HL-60/S4 (cell line): Measurements from ENCODE around the gene ARHGEF10L.

Source experiments
- in situ Hi-C: fragments of 300-500 bp; cut with MboI; formaldehyde crosslinking; loops from 2 replicates; pipeline ENCODE4 v1.14.3; 2022; ENCODE audit warnings: low sequenced_read_pairs

Gene ARHGEF10L

DNA sequence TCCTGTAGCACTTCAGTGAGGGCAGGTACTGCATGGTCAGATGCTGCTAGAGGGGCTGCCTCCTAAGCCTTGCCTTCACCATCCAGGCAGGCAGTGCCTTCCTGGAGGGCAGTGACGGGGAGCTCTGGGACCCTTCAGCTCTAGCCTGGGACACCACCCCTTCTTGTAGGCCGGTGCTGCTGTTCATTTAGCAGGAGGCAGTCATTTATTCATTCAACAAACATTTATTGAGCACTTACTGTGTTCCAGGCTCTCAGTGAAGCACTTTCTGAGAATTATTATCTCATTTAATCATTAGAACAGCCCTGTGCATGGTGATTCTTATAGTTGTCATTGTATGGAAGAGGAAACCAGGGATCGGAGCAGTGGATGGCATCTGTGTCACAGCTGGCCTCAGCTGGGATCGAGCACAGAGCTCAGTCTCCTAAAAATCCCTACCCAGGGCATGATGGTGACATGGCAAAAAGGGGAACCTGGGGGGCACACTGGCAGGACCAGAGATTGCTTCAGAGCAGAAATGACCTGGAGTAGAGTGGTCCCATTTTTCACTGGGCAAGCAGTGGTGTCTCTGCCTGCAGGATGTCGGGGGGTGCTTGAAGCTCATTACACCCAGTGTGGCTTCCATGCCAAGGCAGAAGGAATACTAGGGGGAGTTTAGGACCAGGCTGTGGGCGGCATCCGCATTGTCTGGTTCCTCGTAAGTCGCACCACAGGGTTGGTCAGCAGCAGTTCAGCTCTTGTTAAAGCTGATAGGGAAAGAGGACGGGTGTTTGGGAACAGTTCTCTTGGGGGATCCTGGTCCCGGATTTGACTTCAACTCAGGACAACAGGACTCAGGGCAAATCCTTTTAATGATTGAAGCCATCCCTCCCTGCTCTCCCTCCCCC is 28.8 kb downstream of the ARHGEF10L start:
- in situ Hi-C loops, result no loop called here

DNA sequence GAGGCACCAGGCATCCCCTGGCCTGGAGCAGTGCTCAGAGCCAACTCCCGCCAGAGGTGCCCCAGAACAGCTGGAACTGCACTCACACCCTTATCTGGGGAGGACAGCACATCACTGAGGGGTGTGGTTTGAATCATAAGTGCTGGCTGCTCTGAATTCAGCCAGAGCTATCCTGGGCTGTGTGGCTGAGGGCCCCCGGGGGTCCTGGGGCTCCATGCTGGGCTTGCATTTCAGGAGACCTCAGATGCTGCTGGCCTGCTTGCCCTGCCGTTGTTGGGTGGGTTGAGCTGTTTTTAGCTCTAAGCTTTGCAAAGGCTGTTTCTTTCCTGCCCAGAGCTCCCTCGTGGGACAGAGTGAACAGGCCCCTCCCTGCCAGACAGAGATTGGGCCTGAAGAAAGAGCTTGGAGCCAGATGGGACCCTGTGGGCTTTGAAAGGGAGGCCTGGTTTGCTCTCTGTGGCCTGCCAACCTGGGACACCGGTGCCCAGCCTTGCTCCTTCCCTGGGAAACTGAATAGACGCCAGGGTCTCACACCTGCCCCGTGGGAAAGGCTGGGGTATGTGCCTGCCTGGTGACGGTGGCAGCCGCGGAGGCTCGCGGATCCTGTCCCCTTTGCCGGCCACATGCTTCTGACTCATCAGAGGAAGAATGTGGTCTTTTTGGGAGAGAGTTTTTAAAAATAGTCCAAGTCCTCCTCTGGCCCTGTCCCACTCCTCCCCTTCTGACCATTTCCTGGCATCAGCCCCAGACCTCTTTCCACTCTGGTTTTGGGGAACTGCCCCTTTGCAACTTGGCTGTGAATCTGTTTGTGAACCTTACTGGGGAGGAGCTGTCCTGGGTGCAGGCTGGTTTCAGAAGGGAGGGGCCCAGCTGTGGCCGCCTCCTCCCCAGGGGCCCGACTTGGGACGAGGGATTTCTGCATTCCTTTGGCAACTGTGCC is 30.0 kb downstream of the ARHGEF10L start:
- in situ Hi-C loops, result no loop called here

GRCh38 chr1:17570228-17570627 is 30.7 kb downstream of the ARHGEF10L start:
- in situ Hi-C loops, result no loop called here

- in situ Hi-C loops, result no loop called here
These were observed 32.9 kb downstream of the ARHGEF10L start for GRCh38 chr1:17572264-17572985.

GRCh38 chr1:17573518-17574041 is 34.1 kb downstream of the ARHGEF10L start:
- in situ Hi-C loops, result no loop called here

GRCh38 chr1:17574516-17574915 is 35.0 kb downstream of the ARHGEF10L start:
- in situ Hi-C loops, result no loop called here

- in situ Hi-C loops, result no loop called here
These were observed 36.5 kb downstream of the ARHGEF10L start for GRCh38 chr1:17575797-17576518.

GRCh38 chr1:17576519-17576853 is 37.0 kb downstream of the ARHGEF10L start:
- in situ Hi-C loops, result no loop called here

DNA sequence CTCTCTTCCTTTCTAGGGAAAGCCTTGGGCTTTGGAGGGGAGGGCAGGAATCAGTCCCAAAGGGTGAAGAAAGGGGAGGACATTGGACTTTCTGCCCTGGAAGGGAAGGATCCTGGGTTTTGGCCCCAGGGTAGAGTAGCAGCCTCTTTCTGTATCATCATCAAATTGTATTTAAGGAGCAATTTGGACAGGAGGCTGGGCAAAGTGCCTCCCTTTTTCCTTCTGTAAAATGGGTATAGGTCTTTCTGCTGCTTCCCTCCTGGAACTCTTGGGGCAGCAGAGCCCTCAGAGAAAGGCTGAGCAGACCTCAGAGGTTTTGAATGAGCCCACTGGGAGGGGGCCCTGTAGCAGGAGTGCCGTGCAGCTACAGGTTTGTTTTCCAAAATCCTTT is 38.4 kb downstream of the ARHGEF10L start:
- in situ Hi-C loops, result no loop called here

DNA sequence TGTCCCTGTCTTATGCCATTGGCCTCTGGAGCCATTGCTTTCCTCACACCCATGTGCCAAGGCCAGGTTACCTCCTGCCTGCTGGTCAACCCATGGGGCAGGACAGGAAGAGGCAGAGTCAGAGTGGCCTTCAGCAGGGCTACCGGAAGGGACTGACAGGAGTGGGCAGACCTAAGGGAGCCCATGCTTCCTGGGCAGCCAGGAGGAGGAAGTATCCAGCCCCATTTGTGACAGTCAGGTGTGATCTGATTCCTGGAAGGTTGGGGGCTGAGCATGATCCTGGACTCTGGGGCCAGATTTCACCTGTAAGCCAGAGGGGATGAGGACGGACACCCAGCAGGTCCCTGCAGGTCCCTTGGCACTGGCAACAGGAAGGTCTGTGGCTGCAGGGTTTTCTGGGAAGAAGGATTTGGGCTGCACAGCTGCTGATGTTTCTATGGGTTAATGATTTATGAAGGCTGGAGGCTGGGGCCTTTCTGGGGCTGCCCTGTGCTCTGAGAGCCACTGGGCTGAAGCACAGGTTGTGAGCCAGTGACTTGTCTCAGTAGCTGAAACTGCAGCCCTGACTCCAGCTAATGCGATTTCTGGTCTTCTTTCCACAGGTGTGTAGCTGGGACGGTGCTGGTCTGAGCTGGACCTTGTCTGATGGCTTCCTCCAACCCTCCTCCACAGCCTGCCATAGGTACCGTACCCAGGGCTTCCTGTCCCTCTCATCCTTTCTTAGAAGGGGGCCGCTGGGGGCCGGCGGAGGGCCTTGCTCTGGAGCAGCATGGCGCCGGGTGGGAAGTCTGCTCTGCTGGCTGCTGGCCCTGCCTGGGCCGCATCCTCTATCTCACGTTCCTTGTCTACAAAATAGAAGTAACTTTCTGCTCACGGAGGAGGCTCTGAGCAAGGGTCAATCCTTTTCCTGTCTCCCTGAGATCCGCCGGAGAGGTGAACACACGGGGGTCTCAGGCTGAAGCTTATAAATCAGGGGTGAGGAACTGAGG is 40.7 kb downstream of the ARHGEF10L start:
- in situ Hi-C loops, result no loop called here

DNA sequence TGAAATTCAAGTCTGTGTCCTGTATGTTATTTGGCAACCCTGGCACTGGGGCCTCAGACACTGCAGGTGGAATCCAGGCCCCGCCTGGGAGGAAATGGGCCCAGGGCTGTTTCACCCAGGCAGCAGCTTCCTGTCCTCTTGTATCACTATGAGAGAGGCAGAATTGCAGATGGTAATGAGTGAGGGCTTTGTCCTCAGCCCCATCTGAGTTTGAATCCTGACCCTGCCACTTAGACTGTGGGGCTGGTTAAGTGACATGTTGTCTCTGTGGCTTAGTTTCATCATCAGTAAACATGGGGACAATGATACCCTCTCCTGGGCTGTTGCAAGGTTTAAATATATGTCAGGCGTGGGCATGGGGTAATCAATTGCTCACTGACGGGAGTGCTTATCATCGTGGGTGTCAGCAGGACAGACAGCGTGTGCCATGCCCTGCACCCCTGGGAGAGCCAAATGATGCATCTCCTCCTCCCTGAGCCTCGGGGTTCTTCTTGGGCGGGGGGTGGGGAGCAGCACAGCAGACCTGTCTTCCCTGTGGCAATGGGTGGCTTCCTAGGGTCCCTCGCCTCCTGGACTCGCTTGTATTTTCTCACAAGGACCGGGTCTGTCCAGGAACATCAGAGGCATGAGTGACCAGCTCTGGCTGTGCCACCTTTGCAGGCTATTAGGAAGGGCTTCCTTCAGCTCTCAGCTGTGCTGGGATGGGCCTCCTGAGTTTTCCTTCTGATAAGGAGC is 42.1 kb downstream of the ARHGEF10L start:
- in situ Hi-C loops, result no loop called here

DNA sequence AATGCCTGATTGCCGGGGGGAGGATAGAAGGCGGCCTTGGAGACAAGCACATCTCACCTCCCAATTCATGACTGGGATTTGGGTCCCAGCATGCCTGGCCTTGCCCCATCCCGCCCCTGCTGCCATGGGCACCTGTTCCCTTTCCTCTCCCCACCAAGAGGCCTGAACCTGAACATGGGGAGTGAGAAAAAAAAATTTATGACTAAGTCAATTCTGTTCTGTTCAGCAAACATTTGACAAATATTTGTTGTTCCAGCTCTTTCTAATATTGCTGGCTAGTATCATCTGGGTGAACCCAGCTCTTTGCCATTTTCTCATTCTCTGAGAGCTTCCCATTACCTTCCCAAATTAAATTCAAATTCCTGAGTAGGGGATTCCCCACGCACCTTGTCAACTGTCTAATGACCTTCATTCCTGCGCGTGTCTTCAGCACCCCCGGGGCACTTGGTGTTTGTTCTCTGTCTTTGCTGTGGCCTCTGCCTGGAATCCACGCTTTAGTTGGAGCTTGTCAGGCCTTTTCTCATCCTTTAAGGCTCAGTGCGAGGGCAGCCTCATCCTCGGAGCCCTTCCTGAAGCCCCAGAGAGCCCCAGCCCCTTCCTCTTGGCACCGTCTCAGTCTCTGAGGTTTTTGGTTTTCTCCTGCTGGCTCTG is 42.8 kb downstream of the ARHGEF10L start:
- in situ Hi-C loops, result no loop called here

GRCh38 chr1:17584539-17584938 is 45.0 kb downstream of the ARHGEF10L start:
- in situ Hi-C loops, result no loop called here

GRCh38 chr1:17585266-17585987 is 45.9 kb downstream of the ARHGEF10L start:
- in situ Hi-C loops, result no loop called here

DNA sequence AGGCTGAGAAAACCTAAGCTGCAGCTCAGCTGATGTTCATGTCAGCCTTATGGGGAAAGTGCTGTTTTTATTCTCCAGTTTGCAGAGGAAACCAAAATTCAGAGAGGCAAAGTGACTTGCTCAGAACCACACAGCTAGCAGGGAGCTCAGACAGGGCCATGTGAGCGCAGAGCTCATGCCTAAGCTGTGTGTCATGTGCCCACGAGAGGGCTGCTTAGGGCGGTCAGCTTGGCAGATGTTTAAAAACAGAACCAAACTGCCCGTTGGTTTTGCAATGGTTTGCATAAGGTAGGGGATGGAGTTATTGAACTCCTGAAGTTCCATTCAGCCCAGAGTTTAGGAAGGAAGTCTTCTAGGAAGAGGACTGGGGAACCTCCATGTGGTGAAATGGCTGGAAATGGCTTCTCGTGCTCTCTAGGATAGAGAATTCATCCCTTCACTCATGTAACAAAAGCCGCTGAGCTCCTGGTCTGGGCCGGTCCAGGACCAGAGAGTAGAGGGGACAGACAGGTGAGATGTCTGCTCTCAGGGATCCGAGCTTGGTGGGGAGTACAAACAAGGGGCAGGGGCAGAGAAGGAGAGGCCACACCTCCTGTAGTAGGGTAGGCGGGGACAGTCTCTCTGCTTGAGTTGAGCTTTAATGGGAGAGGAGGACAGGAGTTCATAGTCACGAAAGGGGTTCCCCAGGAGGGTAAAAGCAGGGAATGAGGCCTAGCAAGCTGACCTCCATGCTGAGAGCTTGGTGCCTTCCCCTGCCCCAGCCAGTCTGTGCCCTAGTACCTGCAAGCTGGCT is 46.9 kb downstream of the ARHGEF10L start:
- in situ Hi-C loops, result no loop called here

DNA sequence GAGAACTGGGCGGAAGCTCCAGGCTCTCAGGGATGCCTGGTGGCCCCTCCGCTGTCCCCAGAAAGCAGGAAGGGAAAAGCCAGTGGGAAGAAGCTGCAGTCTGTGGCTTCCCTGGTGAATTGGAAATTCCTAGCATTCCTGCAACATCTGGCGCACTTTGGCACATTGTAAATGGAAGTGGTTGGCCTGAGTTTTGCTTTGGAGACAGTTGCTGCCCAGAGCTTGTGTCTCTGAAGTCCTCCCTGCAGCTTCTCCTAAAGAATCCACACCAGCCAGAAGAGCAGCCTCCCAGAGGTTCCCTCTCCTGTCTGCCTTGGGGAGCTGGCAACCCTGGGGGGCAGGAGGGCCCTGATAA is 48.2 kb downstream of the ARHGEF10L start:
- in situ Hi-C loops, result no loop called here
